H9 (cell line): ENCODE measurements around the gene CNNM2. TPM values are rescaled to one million over a fixed set of nuclear protein-coding genes. Genes with fewer than 3 reads are reported as not detected.

ENCODE experiments used
- DNase-seq: peaks from one replicate; pipeline ENCODE4 v3.0.0-alpha.2; 2017
- H2AFZ ChIP-seq: one replicate; pipeline ENCODE4 v1.6.1; 2013; ENCODE audit warnings: mild to moderate bottlenecking, low read length, control low read depth, moderate library complexity
- H2AK5ac ChIP-seq: 2 replicates; pipeline ENCODE4 v1.6.1; 2013; ENCODE audit warnings: low read length, control low read depth, mixed read lengths; ENCODE audit not compliant: insufficient read length
- H2BK120ac ChIP-seq: one replicate; pipeline ENCODE4 v1.6.1; 2013; ENCODE audit warnings: low read depth, mild to moderate bottlenecking, low read length, control low read depth, inconsistent platforms; ENCODE audit not compliant: poor library complexity, severe bottlenecking
- H2BK12ac ChIP-seq: 2 replicates; pipeline ENCODE4 v1.6.1; 2013; ENCODE audit warnings: low read length, control low read depth, mixed read lengths, low read depth; ENCODE audit not compliant: insufficient read length
- H2BK15ac ChIP-seq: 2 replicates; pipeline ENCODE4 v1.6.1; 2013; ENCODE audit warnings: low read depth, low read length, control low read depth
- H2BK20ac ChIP-seq: one replicate; pipeline ENCODE4 v1.6.1; 2013; ENCODE audit warnings: low read depth, mild to moderate bottlenecking, low read length, control low read depth, inconsistent platforms; ENCODE audit not compliant: poor library complexity, severe bottlenecking
- H2BK5ac ChIP-seq: 2 replicates; pipeline ENCODE4 v1.6.1; 2013; ENCODE audit warnings: low read length, control low read depth, mixed read lengths; ENCODE audit not compliant: insufficient read length
- H3K14ac ChIP-seq: 2 replicates; pipeline ENCODE4 v1.6.1; 2013; ENCODE audit warnings: low read length, control low read depth; ENCODE audit not compliant: insufficient read depth
- H3K18ac ChIP-seq: 2 replicates; pipeline ENCODE4 v1.6.1; 2013; ENCODE audit warnings: low read depth, mild to moderate bottlenecking, mixed read lengths, low read length, control low read depth; ENCODE audit not compliant: insufficient read length
- H3K23ac ChIP-seq: 2 replicates; pipeline ENCODE4 v1.6.1; 2013; ENCODE audit warnings: low read length, control low read depth, mixed read lengths, low read depth; ENCODE audit not compliant: insufficient read length
- H3K23me2 ChIP-seq: 2 replicates; pipeline ENCODE4 v1.6.1; 2013; ENCODE audit warnings: low read depth, mild to moderate bottlenecking, mixed read lengths, low read length, control low read depth; ENCODE audit not compliant: insufficient read length, poor library complexity, severe bottlenecking
- H3K27ac ChIP-seq: 2 replicates; pipeline ENCODE4 v1.5.1; 2013; ENCODE audit warnings: low read length, control low read depth, mixed read lengths, low read depth; ENCODE audit not compliant: insufficient read length
- H3K27me3 ChIP-seq: 2 replicates; pipeline ENCODE4 v1.6.1; 2013; ENCODE audit warnings: low read length, control low read depth, inconsistent platforms; ENCODE audit not compliant: insufficient read depth
- H3K4ac ChIP-seq: 2 replicates; pipeline ENCODE4 v1.6.1; 2013; ENCODE audit warnings: low read depth, mild to moderate bottlenecking, control low read depth, inconsistent platforms, low read length, moderate library complexity
- H3K4me1 ChIP-seq: 2 replicates; pipeline ENCODE4 v1.6.1; 2013; ENCODE audit warnings: low read length, control low read depth, inconsistent platforms; ENCODE audit not compliant: insufficient read depth
- H3K4me2 ChIP-seq: 2 replicates; pipeline ENCODE4 v1.6.1; 2013; ENCODE audit warnings: low read length, control low read depth, mixed read lengths; ENCODE audit not compliant: insufficient read length, insufficient read depth
- H3K56ac ChIP-seq: 2 replicates; pipeline ENCODE4 v1.6.1; 2013; ENCODE audit warnings: low read depth, mild to moderate bottlenecking, mixed read lengths, low read length, control low read depth; ENCODE audit not compliant: insufficient read length
- H3K79me1 ChIP-seq: 2 replicates; pipeline ENCODE4 v1.6.1; 2013; ENCODE audit warnings: low read depth, mild to moderate bottlenecking, moderate library complexity, low read length, control low read depth, inconsistent platforms; ENCODE audit not compliant: insufficient read depth, poor library complexity, severe bottlenecking
- H3K79me2 ChIP-seq: 2 replicates; pipeline ENCODE4 v1.6.1; 2013; ENCODE audit warnings: low read length, control low read depth, inconsistent platforms; ENCODE audit not compliant: insufficient read depth
- H3K9ac ChIP-seq: 2 replicates; pipeline ENCODE4 v1.6.1; 2013; ENCODE audit warnings: low read length, control low read depth, mixed read lengths; ENCODE audit not compliant: insufficient read length; ENCODE audit errors: extremely low read depth
- H3K9me3 ChIP-seq: one replicate; pipeline ENCODE4 v1.6.1; 2013; ENCODE audit warnings: low read depth, low read length, inconsistent platforms; ENCODE audit not compliant: control insufficient read depth
- H3T11ph ChIP-seq: one replicate; pipeline ENCODE4 v1.6.1; 2013; ENCODE audit warnings: mild to moderate bottlenecking, low read length, control low read depth, inconsistent platforms
- H4K20me1 ChIP-seq: one replicate; pipeline ENCODE4 v1.6.1; 2013; ENCODE audit not compliant: control insufficient read depth, insufficient read length, insufficient read depth
- H4K5ac ChIP-seq: 2 replicates; pipeline ENCODE4 v1.6.1; 2013; ENCODE audit warnings: low read depth, mild to moderate bottlenecking, mixed read lengths, low read length, control low read depth; ENCODE audit not compliant: insufficient read length
- H4K8ac ChIP-seq: replicated peaks from 2 replicates; pipeline ENCODE4 v1.6.1; 2013; ENCODE audit warnings: low read length, control low read depth, mixed read lengths, low read depth; ENCODE audit not compliant: insufficient read length
- H4K91ac ChIP-seq: 2 replicates; pipeline ENCODE4 v1.6.1; 2013; ENCODE audit warnings: low read depth, mild to moderate bottlenecking, moderate library complexity, mixed read lengths, low read length, control low read depth; ENCODE audit not compliant: insufficient read length
- H3K27ac Mint-ChIP-seq, 3 experiments: 2 replicates in 2 of 3; 3 replicates in 1 of 3; pipeline ENCODE4 v1.8.0; 2020 to 2021; ENCODE audit warnings: mixed read lengths in 3 of 3, mild to moderate bottlenecking in 1 of 3, moderate library complexity in 1 of 3
- H3K27me3 Mint-ChIP-seq: 2 replicates; pipeline ENCODE4 v1.8.0; 2021; ENCODE audit warnings: low read depth, mild to moderate bottlenecking, moderate library complexity, mixed read lengths
- H3K36me3 Mint-ChIP-seq, 3 experiments: 2 replicates in 2 of 3; 3 replicates in 1 of 3; pipeline ENCODE4 v1.8.0; 2020 to 2021; ENCODE audit warnings: low read depth in 3 of 3, mixed read lengths in 3 of 3; ENCODE audit not compliant: insufficient read depth in 1 of 3
- H3K4me1 Mint-ChIP-seq, 2 experiments: 2 replicates each; pipeline ENCODE4 v1.8.0; 2020; ENCODE audit warnings: mixed read lengths in 2 of 2
- H3K4me3 Mint-ChIP-seq, 2 experiments: 2 replicates in 1 of 2; 3 replicates in 1 of 2; pipeline ENCODE4 v1.8.0; 2020 to 2021; ENCODE audit warnings: mild to moderate bottlenecking in 2 of 2, mixed read lengths in 2 of 2, moderate library complexity in 1 of 2
- H3K9me3 Mint-ChIP-seq, 2 experiments: 2 replicates in 1 of 2; 3 replicates in 1 of 2; pipeline ENCODE4 v1.8.0; 2020; ENCODE audit warnings: mild to moderate bottlenecking in 2 of 2, mixed read lengths in 2 of 2, moderate library complexity in 1 of 2
- WGBS: extraction: QIAGEN DNeasy Blood & Tissue Kit; methylation state at CpG from one replicate; pipeline ENCODE4 v1.1.7; 2013; ENCODE audit warnings: missing lambda C conversion rate, low lambda C conversion rate, mixed read lengths; ENCODE audit not compliant: insufficient read length; ENCODE audit errors: extremely low coverage; 5-methylcytosine and 5-hydroxymethylcytosine counted together
- total RNA-seq: library from RNA; stranded (reverse); gene quantifications from 2 replicates; pipeline ENCODE4 v1.2.1, GENCODE V29; 2021
- TF ChIP-seq, protein P1 (sequence below): fragments of 200-600 bp; sonication (generic); conservative IDR thresholded peaks from 3 replicates; pipeline ENCODE4 v1.8.0; 2021; ENCODE audit warnings: antibody characterized with exemption, mild to moderate bottlenecking

Gene CNNM2
- total RNA-seq, 1 experiment from 2014 or later = 17.5 TPM

DNA sequence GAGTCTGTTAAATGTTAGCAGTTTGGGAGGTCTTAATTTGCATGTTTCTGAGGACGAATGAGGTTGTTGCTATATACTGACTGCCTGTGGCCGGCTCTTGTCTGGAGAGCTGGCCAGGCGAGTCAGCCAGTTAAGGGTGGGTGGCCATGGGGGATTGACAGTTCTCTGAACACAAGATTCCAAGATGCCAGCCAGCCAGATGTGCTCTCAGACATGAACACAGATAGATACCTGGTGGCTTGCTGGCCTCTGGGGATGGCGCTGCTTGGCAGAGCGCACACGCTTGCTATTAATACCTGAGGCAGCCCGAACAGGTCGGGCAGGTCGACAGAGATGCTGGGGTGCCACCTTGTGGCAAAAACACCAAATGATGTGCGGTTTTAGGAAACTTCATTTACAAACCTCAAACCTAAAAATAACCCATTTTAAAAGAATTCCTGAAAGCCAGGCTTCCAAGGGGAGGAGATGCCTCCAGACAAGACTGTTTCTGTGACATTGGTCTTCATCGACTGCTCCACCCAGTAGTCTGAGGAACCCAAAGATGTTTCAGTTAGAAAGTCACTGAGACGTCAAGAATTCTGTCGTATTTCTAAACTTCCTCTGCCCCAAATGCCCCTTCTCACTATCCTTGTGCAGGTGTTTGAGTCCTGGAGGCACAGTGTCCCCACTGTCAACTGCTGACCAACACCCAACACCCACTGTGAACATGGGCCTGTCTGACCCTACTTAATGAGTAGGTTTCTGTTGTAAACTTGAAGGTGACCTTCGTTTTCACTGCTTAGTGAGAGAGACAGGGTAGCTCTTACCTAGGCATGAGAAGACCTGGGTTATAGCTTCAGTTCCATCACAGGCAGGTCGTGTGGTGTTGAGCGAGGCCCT is 151.6 kb downstream of the CNNM2 start:
- no peak overlapping the region for H3K18ac ChIP-seq
- H2BK12ac ChIP-seq = no peak overlapping the region
- no peak overlapping the region for H3K23ac ChIP-seq
- H2AK5ac ChIP-seq = no peak overlapping the region
- no peaks in the 10 kb centered on the region for H3K79me2 ChIP-seq
- H3K14ac ChIP-seq = no peak overlapping the region
- no peak overlapping the region for H3T11ph ChIP-seq
- TF ChIP-seq, protein P1, sequence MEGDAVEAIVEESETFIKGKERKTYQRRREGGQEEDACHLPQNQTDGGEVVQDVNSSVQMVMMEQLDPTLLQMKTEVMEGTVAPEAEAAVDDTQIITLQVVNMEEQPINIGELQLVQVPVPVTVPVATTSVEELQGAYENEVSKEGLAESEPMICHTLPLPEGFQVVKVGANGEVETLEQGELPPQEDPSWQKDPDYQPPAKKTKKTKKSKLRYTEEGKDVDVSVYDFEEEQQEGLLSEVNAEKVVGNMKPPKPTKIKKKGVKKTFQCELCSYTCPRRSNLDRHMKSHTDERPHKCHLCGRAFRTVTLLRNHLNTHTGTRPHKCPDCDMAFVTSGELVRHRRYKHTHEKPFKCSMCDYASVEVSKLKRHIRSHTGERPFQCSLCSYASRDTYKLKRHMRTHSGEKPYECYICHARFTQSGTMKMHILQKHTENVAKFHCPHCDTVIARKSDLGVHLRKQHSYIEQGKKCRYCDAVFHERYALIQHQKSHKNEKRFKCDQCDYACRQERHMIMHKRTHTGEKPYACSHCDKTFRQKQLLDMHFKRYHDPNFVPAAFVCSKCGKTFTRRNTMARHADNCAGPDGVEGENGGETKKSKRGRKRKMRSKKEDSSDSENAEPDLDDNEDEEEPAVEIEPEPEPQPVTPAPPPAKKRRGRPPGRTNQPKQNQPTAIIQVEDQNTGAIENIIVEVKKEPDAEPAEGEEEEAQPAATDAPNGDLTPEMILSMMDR = peak; percentile 88
- no peak overlapping the region for H2BK20ac ChIP-seq
- H4K20me1 ChIP-seq = no peaks in the 10 kb centered on the region
- H3K4me1 Mint-ChIP-seq = peaks cover 4% of the 10 kb centered on the region in 2 experiments; a peak in 2 of 4 replicates
- no peak overlapping the region for H2AFZ ChIP-seq
- no peak overlapping the region for H4K91ac ChIP-seq
- peak overlapping the region in 2 of 3 experiments; percentile 22 to 67; a peak in 1 of 7 replicates for H3K27ac Mint-ChIP-seq
- no peak overlapping the region for H2BK120ac ChIP-seq
- H3K23me2 ChIP-seq = no peaks in the 10 kb centered on the region
- H4K8ac ChIP-seq = no peak overlapping the region
- DNase-seq = peak; percentile 69
- H3K27me3 Mint-ChIP-seq = no peaks in the 10 kb centered on the region
- no peaks in the 10 kb centered on the region for H3K9me3 ChIP-seq
- no peak overlapping the region for H2BK5ac ChIP-seq
- no peak overlapping the region for H3K9ac ChIP-seq
- no peak overlapping the region for H4K5ac ChIP-seq
- H3K36me3 Mint-ChIP-seq = peaks cover 0 to 3% (median 0%) of the 10 kb centered on the region in 3 experiments; a peak in 2 of 7 replicates
- H3K56ac ChIP-seq = no peak overlapping the region
- H3K4ac ChIP-seq = no peak overlapping the region
- no CpG with 5 or more reads among the region's 16 CpGs for WGBS
- H3K27ac ChIP-seq = no peak overlapping the region
- no peaks in the 10 kb centered on the region for H3K9me3 Mint-ChIP-seq
- H3K27me3 ChIP-seq = no peaks in the 10 kb centered on the region
- no peaks in the 10 kb centered on the region for H3K79me1 ChIP-seq
- H2BK15ac ChIP-seq = no peak overlapping the region
- no peak overlapping the region for H3K4me2 ChIP-seq
- H3K4me1 ChIP-seq = no peaks in the 10 kb centered on the region
- no peak overlapping the region for H3K4me3 Mint-ChIP-seq
